Right forelimb (tissue), 1 donor: Measurements from ENCODE around the gene KNTC1.
"Not testable (repeated sequence)": the region's sequence is repeated elsewhere in the genome, so short reads cannot be mapped to it uniquely, and the experiment has no call there.

Experiments used
- DNase-seq: peaks from one replicate; pipeline ENCODE4 v3.0.0-alpha.2; 2018

Gene KNTC1

GRCh38 chr12:122569288-122569687 lies 42.2 kb downstream of the KNTC1 start:
- no peak for DNase-seq

- not testable (repeated sequence) for DNase-seq
These were observed 43.0 kb downstream of the KNTC1 start for GRCh38 chr12:122570006-122570405.

GRCh38 chr12:122571821-122572220 lies 44.8 kb downstream of the KNTC1 start:
- DNase-seq: no peak

GRCh38 chr12:122583294-122583693 lies 56.2 kb downstream of the KNTC1 start:
- DNase-seq: not testable (repeated sequence)

GRCh38 chr12:122584177-122584863 lies 57.3 kb downstream of the KNTC1 start:
- DNase-seq: no peak

- no peak for DNase-seq
These were observed 63.9 kb downstream of the KNTC1 start for GRCh38 chr12:122590990-122591389.

- DNase-seq: not testable (repeated sequence)
These were observed 64.9 kb downstream of the KNTC1 start for GRCh38 chr12:122591966-122592365.

GRCh38 chr12:122592543-122592942 lies 65.5 kb downstream of the KNTC1 start:
- not testable (repeated sequence) for DNase-seq

GRCh38 chr12:122593910-122594309 lies 66.9 kb downstream of the KNTC1 start:
- DNase-seq: no peak

- no peak for DNase-seq
These were observed 69.8 kb downstream of the KNTC1 start for GRCh38 chr12:122596838-122597237.

- DNase-seq: no peak
These were observed 75.4 kb downstream of the KNTC1 start for GRCh38 chr12:122602456-122602855.

- no peak for DNase-seq
These were observed 77.9 kb downstream of the KNTC1 start for GRCh38 chr12:122604993-122605392.

GRCh38 chr12:122609732-122610131 lies 82.7 kb downstream of the KNTC1 start:
- DNase-seq: no peak

- no peak for DNase-seq
These were observed 83.2 kb downstream of the KNTC1 start for GRCh38 chr12:122610207-122610606.

- DNase-seq: no peak
These were observed 83.9 kb downstream of the KNTC1 start for GRCh38 chr12:122610911-122611310.

GRCh38 chr12:122614839-122615238 lies 87.8 kb downstream of the KNTC1 start:
- no peak for DNase-seq

- DNase-seq: no peak
These were observed 88.7 kb downstream of the KNTC1 start for GRCh38 chr12:122615780-122616179.

- DNase-seq: no peak
These were observed 108.4 kb downstream of the KNTC1 start for GRCh38 chr12:122635471-122635870.

- no peak for DNase-seq
These were observed 116.3 kb downstream of the KNTC1 start for GRCh38 chr12:122643207-122643805.

- no peak for DNase-seq
These were observed 119.6 kb downstream of the KNTC1 start for GRCh38 chr12:122646517-122647217.

GRCh38 chr12:122651520-122652224 lies 124.6 kb downstream of the KNTC1 start:
- no peak for DNase-seq

GRCh38 chr12:122653291-122653690 lies 126.2 kb downstream of the KNTC1 start:
- not testable (repeated sequence) for DNase-seq

- DNase-seq: no peak
These were observed 129.2 kb downstream of the KNTC1 start for GRCh38 chr12:122656298-122656697.
